DMS53 treated with DMSO at 0.1 percent for 48 hours (cell line): ENCODE data around the gene FASTKD2.

Experiments
- DNase-seq: peaks from one replicate; lab custom pipeline; 2025; ENCODE audit not compliant: unreplicated experiment; lab: John Stamatoyannopoulos, UW

The FASTKD2 gene

DNA sequence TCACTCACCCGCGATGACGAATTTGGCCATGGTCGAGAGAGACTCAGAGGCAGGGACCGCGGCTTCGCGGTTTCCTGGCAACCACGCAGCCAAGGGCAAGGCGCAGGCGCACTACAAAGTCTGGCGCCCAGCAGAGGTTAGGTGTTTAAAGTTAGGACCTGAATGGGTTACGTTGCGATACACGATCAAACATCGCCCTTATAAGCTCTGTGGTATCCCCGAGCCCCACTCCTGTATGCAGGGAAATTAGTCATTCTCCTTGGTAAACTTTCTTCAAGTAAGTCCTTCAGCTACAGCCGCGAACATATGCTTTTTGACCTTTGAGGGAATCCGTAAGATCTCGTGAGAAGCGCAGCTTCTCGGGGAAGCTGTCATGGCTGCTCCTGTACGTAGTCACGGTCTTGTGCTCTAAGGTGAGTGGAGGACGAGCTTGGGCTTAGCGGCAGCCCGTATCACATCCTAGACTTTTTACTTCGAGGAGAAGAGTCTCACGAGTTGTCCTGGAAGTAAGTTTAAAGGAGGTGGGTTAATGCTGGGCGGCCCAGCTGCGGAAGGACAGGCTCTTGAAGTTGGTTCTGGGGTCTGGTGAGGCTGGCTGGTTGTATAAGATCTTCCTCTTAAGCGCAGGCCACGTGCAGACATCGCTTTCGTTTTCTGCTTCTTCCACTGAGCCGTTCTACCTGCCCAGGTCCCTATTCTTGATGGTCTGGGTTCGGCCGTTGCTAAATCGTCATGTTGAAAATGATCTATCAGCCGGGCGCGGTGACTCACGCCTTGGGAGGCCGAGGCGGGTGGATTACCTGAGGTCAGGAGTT lies at the start of gene FASTKD2, which contains the start of gene MDH1B:
Gene FASTKD2, plus strand, starts transcription at position 365 of the 815 bp plus-strand sequence. CDS start 1,088 bp downstream, outside the sequence.
Gene MDH1B, minus strand, starts transcription at position 87 of the 815 bp plus-strand sequence. Its CDS starts 57 bp downstream, at position 30.
- peak; percentile 93 for DNase-seq

DNA sequence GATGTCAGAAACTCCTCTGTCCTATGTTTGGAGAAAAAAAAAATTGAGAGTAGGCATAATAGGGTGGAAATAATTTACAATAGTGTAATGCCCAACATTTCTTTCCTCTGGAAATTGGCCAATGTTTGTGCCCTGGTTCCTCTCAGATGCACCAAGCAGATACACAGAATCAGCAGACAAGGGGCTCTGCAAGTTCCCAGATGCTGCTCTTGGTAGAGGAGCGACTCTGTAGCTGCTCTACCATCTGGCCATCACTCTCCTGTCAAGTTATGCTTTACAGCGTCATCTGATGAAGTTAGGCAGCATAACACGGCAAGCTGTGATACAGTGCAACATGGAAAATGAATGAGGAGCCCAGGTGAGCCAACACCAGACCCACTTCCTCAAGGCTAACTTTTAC lies 48.8 kb upstream of the FASTKD2 start:
- no peak for DNase-seq

DNA sequence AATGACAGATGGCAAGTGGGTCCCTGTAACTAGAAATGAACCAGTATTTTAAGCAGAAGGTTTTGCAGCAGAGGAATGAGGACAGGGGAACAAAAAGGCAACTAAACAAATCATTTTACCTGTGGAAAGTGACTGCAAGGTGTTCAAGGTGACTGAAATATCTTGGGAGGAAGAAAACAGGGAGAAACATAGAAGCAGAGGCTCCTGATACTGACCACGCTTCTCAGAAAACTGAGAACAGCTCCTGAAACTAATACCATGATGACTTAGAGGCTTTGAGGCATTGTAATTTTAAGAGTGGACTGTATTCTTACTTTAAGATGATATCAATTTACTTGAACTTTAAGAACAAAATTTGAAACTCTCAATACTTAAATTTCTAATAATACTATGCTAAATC lies 47.1 kb upstream of the FASTKD2 start, which contains the start of gene DYTN:
Gene DYTN, minus strand, starts transcription at position 101 of the 400 bp plus-strand sequence. CDS start 117 bp downstream, outside the sequence.
- DNase-seq, result no peak

DNA sequence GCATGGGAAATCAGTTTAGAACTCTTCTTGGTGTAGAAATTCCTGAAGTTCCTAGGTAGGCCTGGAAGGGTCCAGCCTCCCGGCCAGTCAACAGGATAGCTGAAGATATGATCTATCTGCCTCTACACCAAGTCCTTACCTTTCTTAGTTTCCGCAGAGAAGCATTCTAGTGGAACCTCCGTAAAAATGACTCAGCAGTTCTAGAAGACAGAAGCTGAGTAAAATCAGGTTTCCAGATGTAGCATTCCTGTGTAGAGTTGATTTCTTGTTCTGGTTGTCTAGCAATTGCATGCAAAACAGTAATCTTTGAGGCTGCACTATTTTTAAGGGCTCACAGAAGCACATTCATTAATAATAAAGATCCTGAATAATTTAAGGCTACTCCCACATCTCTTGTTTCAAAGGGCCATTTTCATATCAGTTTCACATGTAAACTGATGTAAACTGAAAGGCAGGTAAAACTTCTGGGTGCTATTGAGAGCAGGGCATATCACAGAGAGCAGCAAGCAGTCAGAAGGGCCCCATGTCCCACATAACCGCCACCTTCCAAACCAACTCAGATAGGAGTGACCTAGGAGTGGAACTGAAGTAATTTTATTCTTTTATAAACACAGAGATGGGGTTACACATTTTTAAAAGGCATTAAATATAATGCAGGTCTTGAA lies 44.0 kb upstream of the FASTKD2 start:
- no peak for DNase-seq

DNA sequence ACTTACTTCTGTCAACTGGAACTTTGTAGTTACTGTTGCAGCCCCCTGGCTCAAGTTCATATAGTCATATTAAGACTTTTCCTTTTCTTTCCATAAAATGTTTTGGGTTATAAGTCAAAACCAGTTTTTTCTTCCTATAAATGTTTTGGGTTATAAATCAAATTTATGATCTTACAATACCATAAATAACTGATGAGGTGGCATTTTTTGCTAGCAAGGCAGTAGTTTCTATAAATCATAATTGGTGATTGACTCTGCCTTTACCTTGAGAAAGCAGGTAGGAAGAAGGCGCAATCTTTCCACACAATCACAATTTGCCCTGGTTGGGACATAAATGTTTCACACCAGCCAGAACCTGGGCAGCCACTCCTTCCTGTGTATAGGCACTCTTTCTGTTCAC lies 42.1 kb upstream of the FASTKD2 start:
- no peak for DNase-seq

DNA sequence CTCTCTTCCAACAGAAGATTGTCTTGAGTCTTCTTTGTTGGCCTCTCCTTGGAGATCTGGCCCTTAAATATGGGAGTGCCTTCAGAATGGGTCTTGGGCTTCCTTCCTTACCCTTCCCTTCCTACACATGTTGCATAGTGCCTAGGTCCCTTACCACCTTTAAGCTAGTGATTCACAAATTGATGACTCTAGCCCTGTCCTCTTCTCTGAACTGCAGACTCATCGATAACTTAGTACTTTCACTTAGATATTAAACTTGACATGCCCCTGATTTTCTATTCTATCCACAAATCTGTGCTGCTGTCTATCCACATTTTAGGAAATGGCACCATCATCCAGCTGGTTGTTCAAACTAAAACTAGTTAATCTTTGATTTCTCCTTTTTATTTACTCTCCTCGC lies 38.1 kb upstream of the FASTKD2 start:
- no peak for DNase-seq

DNA sequence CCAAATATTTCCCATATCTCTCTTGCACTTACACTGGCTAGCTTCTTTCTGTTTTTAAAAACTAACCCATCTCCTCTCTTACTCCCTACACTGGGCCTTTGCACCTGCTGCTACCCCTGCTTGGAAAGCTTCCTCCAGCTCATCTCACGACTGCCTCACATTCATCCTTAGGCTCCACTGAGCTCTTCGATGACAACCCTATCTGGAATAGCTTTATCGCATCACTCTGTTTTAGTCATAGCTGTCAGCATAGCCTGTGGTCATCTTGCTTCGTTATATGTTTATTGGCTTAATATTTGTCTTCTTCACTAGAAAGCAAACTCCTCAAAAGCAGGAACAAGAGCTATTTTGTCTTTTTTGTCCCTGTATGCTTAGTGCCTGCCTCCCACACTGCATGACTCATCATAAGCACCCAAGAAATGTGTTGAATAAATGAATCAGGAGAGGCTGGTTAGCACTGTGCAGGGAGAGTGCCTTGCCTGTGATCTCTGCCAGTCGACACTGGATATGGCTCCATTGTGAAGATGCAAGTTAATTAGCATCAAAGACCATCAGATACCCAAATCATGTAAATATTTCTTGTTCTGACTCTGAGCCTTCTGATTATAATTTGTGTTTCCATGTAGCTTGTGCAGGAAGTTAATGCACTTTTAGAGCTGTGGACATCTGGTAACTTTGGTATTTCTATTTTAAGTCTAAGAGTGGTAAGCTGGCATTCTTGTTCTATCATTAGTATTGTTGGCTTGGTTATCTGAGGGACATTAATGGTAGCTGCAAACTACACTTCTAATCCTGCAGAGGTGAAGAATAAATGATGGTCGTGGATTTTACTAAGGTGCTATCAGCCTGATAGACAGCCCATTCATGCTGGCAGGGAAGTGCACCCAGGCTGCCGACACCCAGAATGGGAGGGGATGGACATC lies 36.9 kb upstream of the FASTKD2 start:
- peak; percentile 19 for DNase-seq

DNA sequence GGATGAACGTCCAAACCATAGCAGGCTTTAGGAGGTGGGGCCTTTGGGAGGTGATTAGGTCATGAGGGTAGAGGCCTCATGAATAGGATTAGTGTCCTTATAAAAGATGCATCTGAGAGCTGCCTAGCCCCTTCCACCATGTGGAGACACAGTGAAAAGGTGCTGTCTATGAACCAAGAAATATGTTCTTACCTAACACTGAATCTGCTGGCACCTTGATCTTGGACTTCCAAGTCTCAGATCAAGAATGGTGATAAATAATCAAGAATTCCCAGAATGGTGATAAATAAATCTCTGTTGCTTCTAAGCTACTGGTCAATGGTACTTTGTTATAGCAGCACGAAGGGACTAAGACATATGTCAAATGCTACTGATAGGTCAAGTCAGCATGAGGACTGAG lies 32.1 kb upstream of the FASTKD2 start:
- no peak for DNase-seq

DNA sequence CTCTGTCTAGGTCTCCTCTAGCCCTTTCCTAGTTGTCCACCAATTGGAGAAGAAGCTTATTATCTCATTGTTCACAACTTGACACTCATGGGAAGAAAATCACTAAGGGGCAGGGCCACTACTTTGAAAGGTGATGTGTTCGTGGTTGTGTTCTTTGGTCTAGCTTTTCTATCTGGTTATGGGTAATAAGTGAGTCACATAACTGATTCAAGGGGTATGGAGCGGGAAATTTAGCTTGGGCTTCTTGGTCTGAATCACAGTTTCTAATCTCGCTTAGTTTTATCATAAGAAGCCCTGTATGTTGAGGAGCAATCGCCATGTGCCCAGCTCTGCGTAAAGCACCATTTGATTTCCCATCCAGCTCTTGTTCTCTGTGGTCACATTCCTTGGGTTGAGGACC lies 28.5 kb upstream of the FASTKD2 start:
- no peak for DNase-seq

DNA sequence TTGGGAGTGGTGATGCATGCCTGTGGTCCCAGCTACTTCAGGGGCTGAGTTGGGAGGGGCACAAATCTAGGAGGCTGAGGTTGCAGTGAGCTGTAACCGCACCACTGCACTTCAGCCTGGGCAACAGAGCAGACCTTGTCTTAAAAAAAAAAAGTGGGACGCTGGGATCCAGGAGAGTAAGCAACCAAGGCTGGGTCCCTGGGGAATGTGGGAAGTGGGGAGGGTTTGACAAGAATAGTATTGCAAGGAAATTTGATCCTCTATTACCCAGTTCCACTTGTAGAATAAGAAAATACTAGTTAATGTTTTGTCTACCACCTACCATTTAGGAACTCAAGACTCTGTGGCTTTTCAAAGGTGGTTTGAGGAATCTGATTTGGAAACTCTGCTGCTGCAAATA lies 26.1 kb upstream of the FASTKD2 start:
- DNase-seq, result no peak

DNA sequence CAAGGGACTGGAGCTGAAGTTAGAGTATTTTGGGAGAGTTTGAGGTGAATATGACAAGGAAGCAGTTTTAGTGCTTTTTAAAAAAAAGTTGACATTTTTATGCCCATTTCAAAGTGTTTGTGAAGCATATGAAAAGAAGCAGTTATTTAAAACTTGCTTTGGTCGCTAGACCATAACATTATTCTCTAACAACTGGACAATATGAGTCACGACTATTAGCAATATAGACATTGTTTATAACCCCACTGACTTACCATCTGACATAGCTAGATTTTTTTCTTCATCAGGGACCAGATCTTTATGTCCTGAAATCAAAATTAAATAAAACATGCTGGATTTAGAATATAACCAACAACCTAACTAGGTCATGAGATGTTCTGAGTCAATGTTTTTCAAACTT lies 24.6 kb upstream of the FASTKD2 start:
- no peak for DNase-seq

DNA sequence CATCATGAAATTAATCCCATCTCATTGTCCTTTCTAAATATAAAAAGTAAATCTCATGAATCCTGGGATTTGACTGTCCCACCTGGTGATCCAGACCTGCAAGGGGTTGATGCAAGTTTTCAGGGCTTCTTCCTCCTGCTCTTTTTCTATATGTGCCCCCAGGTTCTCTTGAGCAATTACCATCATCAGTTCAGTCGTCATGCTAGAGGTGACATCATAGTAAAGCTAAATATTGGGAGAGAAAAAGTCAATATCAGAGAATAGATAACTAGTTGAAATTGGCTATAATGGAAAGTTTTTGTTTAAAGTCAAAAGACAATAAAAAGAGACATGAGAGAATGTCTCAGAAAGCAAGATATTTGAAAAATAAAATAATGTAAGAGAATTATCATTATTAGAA lies 8.6 kb upstream of the FASTKD2 start:
- DNase-seq, result no peak

DNA sequence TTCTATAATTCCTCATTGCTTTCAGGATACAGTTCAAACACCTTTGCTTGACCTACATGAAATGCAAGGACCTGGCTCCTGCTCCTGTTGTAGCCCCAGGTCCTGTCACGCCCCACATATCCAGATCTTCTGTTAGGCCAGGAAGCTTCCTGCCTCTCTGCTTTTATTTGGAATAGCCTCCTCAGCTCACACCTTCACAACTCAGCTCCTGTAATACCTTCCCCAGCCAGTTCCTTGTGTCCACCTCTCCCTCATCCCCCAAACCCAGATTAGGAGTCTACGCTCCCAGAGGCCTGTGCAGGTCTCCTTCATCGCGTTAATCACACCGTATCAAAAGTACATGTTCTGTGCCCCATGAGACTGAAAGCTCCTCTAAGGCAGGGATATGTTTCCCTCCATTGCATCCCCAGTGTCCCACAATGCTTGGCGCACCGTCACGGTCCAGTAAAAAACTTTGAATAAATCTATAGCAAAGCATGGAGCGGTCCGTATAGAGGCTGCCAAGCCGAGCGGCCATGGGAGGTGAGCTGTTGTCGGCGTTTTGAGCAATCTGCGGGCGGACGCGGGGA lies 649 bp upstream of the FASTKD2 start:
- peak; percentile 17 for DNase-seq

DNA sequence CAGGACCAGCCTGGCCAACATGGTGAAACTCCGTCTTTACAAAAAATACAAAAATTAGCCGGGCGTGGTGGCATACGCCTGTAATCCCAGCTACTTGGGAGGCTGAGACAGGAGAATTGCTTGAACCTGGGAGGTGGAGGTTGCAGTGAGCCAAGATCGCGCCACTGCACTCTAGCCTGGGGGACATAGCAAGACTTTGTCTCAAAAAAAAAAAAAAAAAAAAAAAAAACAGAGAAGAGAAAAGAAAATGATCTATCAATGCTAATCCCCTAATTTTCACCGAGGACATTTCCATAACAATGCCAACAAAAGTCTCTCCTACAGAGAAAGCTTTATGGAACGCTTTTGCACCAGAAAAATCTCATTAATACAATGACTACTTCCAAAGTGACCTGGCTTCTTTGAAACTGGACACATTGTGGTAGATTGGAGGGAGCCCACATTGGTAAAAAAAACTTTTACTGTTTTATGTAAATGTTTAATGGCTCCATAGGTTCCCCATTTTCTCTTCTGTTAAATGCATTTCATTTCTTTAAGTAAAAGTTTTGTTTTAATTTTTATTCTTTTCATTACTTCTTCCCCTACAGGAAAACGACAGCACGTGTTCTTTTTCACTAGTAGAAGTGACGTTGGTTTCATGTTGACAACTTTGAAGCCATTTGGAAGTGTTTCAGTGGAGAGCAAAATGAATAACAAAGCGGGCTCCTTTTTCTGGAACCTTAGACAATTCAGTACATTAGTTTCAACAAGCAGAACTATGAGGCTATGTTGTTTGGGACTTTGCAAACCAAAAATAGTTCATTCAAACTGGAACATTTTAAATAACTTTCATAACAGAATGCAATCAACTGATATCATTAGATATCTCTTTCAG lies 888 bp downstream of the FASTKD2 start:
- DNase-seq, result no peak

DNA sequence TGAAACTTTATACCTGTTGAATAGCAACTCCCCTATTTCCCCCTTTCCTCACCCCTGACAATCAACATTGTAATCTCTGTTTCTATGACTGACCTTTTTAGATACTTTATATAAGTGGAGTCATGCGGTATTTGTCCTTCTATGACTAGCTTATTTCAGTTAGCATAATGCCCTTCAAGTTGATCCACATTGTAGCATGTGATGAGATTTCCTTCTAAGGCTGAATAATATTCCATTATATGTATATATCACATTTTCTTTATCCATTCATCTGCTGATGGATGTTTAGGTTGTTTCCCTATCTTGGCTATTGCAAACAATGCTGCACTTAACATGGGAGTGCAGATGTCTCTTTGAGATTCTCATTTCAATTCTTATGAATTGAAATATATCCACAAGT lies 9.5 kb downstream of the FASTKD2 start:
- DNase-seq, result no peak

DNA sequence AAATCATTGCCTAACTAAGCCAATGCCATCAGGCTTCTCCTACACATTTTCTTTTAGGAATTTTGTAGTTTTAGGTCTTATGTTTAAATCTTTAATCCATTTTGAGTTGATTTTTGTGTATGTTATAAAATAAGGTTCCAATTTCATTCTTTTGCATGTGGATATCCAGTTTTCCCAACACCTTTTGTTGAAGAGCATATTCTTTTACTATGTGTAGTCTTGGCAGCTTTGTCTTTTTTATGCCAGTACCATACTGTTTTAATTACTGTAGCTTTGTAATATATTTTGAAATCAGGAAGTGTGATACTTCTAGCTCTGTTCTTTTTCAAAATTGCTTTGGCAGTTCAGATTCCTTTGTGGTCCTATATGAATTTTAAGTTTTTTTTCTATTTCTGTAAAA lies 11.0 kb downstream of the FASTKD2 start:
- DNase-seq, result no peak

DNA sequence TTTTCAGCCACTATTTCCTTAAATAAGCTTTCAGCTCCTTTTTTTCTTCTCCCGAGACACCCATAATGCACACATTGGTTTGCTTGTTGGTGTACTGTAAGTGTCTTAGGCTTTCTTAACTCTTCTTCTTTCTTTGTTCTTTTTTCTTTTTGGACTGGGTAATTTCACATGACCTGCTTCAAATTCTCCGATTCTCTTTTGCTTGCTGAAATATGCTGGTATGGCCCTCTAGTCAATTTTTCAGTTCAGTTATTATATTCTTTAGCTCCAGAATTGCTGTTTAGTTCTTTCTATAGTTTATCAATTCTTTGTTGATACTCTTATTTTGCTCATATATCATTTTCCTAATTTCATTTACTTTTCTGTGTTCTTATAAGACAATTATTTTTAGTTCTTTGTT lies 15.3 kb downstream of the FASTKD2 start:
- DNase-seq, result no peak

DNA sequence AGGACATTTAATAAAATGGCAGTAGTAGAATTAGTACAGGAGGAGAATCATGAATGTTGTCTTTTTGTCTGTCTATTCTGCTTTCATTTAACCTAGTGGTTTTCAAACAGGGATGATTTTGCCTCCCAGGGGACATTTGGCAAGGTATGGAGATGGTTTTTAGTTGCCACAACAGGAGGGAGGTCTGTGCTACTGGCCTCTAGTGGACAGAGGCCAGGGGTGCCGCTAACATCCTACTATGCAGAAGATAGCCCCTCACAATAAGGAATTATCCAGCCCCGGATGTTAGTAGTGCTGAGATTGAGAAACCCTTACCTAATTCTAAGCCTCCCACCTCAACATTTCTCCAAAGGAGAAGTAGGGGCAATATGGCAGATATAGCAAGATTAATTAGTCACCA lies 18.3 kb downstream of the FASTKD2 start:
- no peak for DNase-seq

DNA sequence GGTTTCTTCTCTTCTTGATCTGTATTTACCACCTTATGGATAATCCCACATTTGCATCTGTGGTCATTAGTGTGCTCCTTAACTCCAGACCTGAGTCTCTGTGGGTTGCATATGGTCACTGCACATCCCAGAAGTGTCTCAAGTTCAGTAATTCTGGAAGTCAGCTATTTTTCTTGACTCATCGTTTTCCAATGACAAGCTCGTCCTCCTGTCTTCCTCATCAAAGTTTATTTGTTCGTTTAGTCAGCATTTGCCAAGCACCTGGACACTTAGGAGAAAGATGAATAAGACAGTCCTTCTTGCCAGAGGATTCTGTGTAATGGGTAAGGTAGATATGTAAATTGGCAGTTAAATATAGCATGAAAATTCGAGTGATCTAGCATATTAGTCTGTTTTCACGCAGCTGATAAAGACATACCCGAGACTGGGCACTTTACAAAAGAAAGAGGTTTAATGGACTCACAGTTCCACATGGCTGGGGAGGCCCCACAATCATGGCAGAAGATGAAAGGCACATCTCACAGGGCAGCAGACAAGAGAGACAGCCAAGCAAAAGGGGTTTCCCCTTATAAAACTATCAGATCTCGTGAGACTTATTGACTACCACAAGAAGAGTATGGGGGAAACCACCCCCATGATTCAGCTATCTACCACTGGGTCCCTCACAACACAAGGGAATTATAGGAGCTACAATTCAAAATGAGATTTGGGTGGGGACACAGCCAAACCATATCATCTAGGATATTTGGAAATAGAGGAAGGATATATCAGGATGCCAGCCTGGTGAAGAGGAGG lies 19.4 kb downstream of the FASTKD2 start:
- DNase-seq, result no peak
